Measurements from ENCODE around the gene HTD2. TPM values are rescaled to one million over a fixed set of nuclear protein-coding genes. Genes with fewer than 3 reads are reported as not detected.

The HTD2 gene
- total and polyA plus RNA-seq, 2 donors (not counting 3 experiments of a cell fraction or from before 2014, with no cell fraction given), result 8.2 to 10.3 TPM

GRCh38 chr3:58349792-58350626 lies 43.7 kb downstream of the HTD2 start:
- no peak overlapping the region for H2AFZ ChIP-seq (ENCODE audit: low read depth, low read length)
- ChIA-PET CTCF (interaction anchor here (0.7 to 2.0 kb wide), 10 partner anchors 9 to 162 kb away, joined by 3 to 8 read pairs (median 4); no protein-coding TSS in a partner anchor), POLR2A (interaction anchor here (0.6 kb wide), 1 partner anchor 8 kb away, joined by 7 read pairs; no protein-coding TSS in a partner anchor)
- no peaks in the 10 kb centered on the region for H3K79me2 ChIP-seq (ENCODE audit: control insufficient read depth, insufficient read depth, low read length)
- no peak overlapping the region for H3K9ac ChIP-seq (replicated peaks; ENCODE audit: extremely low read depth, insufficient read depth, low read length)
- H4K20me1 ChIP-seq (replicated peaks; ENCODE audit: control insufficient read depth, extremely low read depth, insufficient read depth, low read length), result no peaks in the 10 kb centered on the region
- H3K27ac ChIP-seq (ENCODE audit: insufficient read depth, low read depth, low read length), result no peak overlapping the region
- peaks cover 0 to 2% of the 10 kb centered on the region in 2 experiments for H3K36me3 ChIP-seq (ENCODE audit: control insufficient read depth in 2 of 2, extremely low read depth in 1 of 2, insufficient read depth in 2 of 2, low read length in 2 of 2)
- intact Hi-C loops (cut with micrococcal nuclease), result no loop called here
- H3K4me2 ChIP-seq (ENCODE audit: insufficient read depth, low read length), result no peak overlapping the region
- no peaks in the 10 kb centered on the region for H3K9me1 ChIP-seq (replicated peaks; ENCODE audit: control insufficient read depth, extremely low read depth, insufficient read depth, low read length)
- no peak for DNase-seq (ENCODE audit: low read depth, low spot score)
- TF ChIP-seq EZH2 (IDR thresholded peaks at IDR 0.05; ENCODE audit: borderline replicate concordance, low read depth, low read length, severe bottlenecking), result no peak
- no peak for TF ChIP-seq GATA2 (IDR thresholded peaks at IDR 0.05; ENCODE audit: insufficient read depth, insufficient read length, low read depth, low read length)
- no peak for TF ChIP-seq MYC (IDR thresholded peaks at IDR 0.05; ENCODE audit: low read depth, low read length)
- TF ChIP-seq, protein P1, sequence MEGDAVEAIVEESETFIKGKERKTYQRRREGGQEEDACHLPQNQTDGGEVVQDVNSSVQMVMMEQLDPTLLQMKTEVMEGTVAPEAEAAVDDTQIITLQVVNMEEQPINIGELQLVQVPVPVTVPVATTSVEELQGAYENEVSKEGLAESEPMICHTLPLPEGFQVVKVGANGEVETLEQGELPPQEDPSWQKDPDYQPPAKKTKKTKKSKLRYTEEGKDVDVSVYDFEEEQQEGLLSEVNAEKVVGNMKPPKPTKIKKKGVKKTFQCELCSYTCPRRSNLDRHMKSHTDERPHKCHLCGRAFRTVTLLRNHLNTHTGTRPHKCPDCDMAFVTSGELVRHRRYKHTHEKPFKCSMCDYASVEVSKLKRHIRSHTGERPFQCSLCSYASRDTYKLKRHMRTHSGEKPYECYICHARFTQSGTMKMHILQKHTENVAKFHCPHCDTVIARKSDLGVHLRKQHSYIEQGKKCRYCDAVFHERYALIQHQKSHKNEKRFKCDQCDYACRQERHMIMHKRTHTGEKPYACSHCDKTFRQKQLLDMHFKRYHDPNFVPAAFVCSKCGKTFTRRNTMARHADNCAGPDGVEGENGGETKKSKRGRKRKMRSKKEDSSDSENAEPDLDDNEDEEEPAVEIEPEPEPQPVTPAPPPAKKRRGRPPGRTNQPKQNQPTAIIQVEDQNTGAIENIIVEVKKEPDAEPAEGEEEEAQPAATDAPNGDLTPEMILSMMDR (IDR thresholded peaks at IDR 0.05; ENCODE audit: extremely low read depth in 1 of 2, insufficient read depth in 1 of 2, low read depth in 1 of 2, low read length in 2 of 2), result no peak
- no peak for TF ChIP-seq MAX (IDR thresholded peaks at IDR 0.05; ENCODE audit: insufficient read depth, insufficient read length)
- TF ChIP-seq POLR2AphosphoS5 (IDR thresholded peaks at IDR 0.05; ENCODE audit: insufficient read depth, low read depth, low read length), result no peak
- TF ChIP-seq FOS (IDR thresholded peaks at IDR 0.05; ENCODE audit: borderline replicate concordance, insufficient read depth, low read length), result no peak
- TF ChIP-seq POLR2A (IDR thresholded peaks at IDR 0.05; ENCODE audit: low read depth, low read length), result no peak
- TF ChIP-seq JUN (IDR thresholded peaks at IDR 0.05; ENCODE audit: borderline replicate concordance, insufficient read depth, insufficient read length, low read depth), result no peak
- H3K27me3 ChIP-seq (ENCODE audit: control insufficient read depth in 2 of 2, insufficient read depth in 2 of 2, low read length in 2 of 2), result no peaks in the 10 kb centered on the region
- FAIRE-seq, result no peak
- no peak overlapping the region for H3K4me3 ChIP-seq (replicated peaks in 1 of 3; ENCODE audit: insufficient read depth in 1 of 3, low read depth in 1 of 3, low read length in 3 of 3)
- dilution Hi-C loops (cut with MboI; ENCODE audit: extremely low pct_ligation_motif_present, low sequenced_read_pairs), result no loop called here
- H3K9me3 ChIP-seq (replicated peaks; ENCODE audit: control insufficient read depth, insufficient read depth, low read length), result no peaks in the 10 kb centered on the region
- BruUV-seq (replicated peaks), result no TSS peak
- no peaks in the 10 kb centered on the region for H3K4me1 ChIP-seq (ENCODE audit: control insufficient read depth, extremely low read depth, insufficient read depth, low read length)

All from endothelial cell of umbilical vein (primary cell).